ENCODE results near the gene PRADC1. TPM values are rescaled to one million over a fixed set of nuclear protein-coding genes. Genes with fewer than 3 reads are reported as not detected.

The PRADC1 gene
- total RNA-seq, 1 donor from 2014 or later, result 3.9 TPM

DNA sequence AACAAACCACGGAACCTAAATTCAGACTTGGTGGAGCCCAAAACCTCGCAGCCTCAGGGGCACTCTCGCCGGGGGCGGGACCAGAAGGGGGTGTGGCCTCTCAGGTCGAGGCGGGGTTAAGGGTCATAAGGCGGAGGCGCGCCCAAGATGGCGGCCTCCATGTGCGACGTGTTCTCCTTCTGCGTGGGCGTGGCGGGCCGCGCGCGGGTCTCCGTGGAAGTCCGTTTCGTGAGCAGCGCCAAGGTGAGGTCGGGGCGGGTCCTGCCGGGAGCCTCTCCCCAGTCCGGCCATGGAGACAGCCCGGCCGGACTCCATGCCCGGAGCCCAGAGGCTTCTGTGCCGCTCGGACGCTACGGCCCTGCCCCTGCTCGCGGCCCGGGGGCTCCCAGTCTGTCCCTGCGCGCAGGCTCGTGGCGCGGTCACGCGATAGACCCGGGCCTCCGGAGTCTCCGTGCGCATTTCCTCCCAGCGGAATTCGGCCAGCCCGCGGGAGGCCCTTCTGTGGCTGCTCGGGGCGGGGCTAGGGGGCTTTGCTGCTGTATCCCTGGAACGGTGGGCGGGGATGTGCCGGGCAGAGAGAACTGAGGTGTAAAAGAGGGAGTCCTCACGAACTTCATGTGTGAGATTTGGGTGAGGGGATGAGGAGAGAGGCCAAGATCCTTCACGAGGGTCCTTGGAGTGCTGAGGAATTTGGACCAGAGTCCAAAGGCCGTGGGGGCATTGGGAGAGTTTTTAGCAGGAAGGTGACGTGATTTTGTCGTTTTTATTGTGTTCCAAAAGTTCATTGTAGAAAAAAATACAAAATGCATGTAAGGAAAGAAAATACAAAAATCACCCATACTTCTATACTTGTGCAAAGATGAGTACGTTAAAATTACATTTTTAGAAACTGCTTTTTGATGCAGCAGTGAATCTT, 18.7 kb downstream of the PRADC1 start, which contains the start of gene SMYD5:
Gene SMYD5 (plus strand): TSS at position 126 of the 916 bp plus-strand sequence. CDS start 22 bp downstream, at position 148.
- Histone ChIP-seq H3K9me3 (ENCODE audit: low read depth) (no peaks in the 10 kb centered on the region), H3K36me3 (no peaks in the 10 kb centered on the region), H3K9ac (peak within 1 kb of the TSS; percentile 47), H3F3A (ENCODE audit: low read depth) (peaks cover 7% of the 10 kb centered on the region), H3K27ac (peak within 1 kb of the TSS; percentile 29), H3K4me3 (peak within 1 kb of the TSS; percentile 68), H2AFZ (replicated peaks) (peak within 1 kb of the TSS; percentile 80), H4K20me1 (ENCODE audit: low read depth) (no peaks in the 10 kb centered on the region), H3K79me2 (ENCODE audit: low read depth) (peaks cover 47% of the 10 kb centered on the region), H3K4me2 (peak within 1 kb of the TSS; percentile 82), H3K4me1 (peaks cover 5% of the 10 kb centered on the region), H3K27me3 (no peaks in the 10 kb centered on the region)
- Mint-ChIP-seq H3K27ac (peak within 1 kb of the TSS; percentile 93), H3K36me3 (no peaks in the 10 kb centered on the region), H3K9me3 (no peaks in the 10 kb centered on the region), H3K4me3 (peak within 1 kb of the TSS; percentile 95), H3K4me1 (peaks cover 27% of the 10 kb centered on the region), H3K27me3 (ENCODE audit: insufficient read depth, low read depth) (peaks cover 3% of the 10 kb centered on the region)
- peak; percentile 91 for DNase-seq (ENCODE audit: low spot score)
- no peak for TF ChIP-seq EZH2phosphoT487 (IDR thresholded peaks at IDR 0.05)
- TF ChIP-seq EZH2 (IDR thresholded peaks at IDR 0.05), result no peak
- TF ChIP-seq, protein P1, sequence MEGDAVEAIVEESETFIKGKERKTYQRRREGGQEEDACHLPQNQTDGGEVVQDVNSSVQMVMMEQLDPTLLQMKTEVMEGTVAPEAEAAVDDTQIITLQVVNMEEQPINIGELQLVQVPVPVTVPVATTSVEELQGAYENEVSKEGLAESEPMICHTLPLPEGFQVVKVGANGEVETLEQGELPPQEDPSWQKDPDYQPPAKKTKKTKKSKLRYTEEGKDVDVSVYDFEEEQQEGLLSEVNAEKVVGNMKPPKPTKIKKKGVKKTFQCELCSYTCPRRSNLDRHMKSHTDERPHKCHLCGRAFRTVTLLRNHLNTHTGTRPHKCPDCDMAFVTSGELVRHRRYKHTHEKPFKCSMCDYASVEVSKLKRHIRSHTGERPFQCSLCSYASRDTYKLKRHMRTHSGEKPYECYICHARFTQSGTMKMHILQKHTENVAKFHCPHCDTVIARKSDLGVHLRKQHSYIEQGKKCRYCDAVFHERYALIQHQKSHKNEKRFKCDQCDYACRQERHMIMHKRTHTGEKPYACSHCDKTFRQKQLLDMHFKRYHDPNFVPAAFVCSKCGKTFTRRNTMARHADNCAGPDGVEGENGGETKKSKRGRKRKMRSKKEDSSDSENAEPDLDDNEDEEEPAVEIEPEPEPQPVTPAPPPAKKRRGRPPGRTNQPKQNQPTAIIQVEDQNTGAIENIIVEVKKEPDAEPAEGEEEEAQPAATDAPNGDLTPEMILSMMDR (IDR thresholded peaks at IDR 0.05), result no peak

DNA sequence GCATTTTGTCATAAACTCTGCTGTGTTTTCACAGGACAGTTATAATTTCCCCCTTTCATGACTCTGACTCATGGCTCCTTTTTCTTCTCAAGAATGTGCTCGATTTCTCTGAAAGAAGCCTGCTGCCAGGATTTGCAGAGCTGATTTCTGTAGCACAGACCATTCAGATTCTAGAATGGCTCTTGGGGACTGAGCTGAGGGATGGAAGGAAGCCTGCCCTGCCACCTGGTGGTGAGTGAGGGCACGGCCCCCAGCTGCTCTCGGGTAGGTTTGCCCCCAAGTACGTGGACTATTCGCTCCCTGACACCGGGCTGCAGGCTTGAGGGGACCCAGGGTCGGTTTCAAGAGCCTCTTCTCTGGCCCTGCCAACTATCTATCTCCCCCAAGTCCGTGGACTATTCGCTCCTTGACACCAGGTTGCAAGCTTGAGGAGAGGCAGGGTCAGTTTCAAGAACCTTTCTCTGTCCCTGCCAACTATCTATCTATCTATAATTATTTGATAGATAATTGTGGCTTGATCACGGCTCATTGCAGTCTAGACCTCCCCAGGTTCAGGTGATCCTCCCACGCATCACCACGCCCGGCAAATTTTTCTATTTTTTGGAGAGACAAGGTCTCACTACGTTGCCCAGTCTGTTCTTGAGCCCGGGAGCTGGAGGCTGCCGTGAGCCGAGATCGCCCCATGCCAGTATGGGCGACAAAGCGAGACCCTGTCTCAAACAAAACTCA, 20.4 kb downstream of the PRADC1 start:
- H3K9ac ChIP-seq, result no peak overlapping the region
- peaks cover 5% of the 10 kb centered on the region for H3K4me1 ChIP-seq
- H3K79me2 ChIP-seq (ENCODE audit: low read depth), result peaks cover 32% of the 10 kb centered on the region
- no peaks in the 10 kb centered on the region for H3K9me3 ChIP-seq (ENCODE audit: low read depth)
- H3K36me3 Mint-ChIP-seq, result no peaks in the 10 kb centered on the region
- no peak overlapping the region for H3K27ac Mint-ChIP-seq
- peaks cover 24% of the 10 kb centered on the region for H3K4me1 Mint-ChIP-seq
- H4K20me1 ChIP-seq (ENCODE audit: low read depth), result no peaks in the 10 kb centered on the region
- H3K27me3 Mint-ChIP-seq (ENCODE audit: insufficient read depth, low read depth), result peaks cover 4% of the 10 kb centered on the region
- H3F3A ChIP-seq (ENCODE audit: low read depth), result peaks cover 7% of the 10 kb centered on the region
- TF ChIP-seq, protein P1 (IDR thresholded peaks at IDR 0.05), result peak; percentile 88
- TF ChIP-seq EZH2 (IDR thresholded peaks at IDR 0.05), result no peak
- no peak for TF ChIP-seq EZH2phosphoT487 (IDR thresholded peaks at IDR 0.05)
- no peak overlapping the region for H3K4me3 ChIP-seq
- no peak overlapping the region for H2AFZ ChIP-seq (replicated peaks)
- H3K4me3 Mint-ChIP-seq, result peak overlapping the region; percentile 95
- no peak overlapping the region for H3K27ac ChIP-seq
- no peaks in the 10 kb centered on the region for H3K27me3 ChIP-seq
- H3K4me2 ChIP-seq, result no peak overlapping the region
- H3K9me3 Mint-ChIP-seq, result no peaks in the 10 kb centered on the region
- DNase-seq (ENCODE audit: low spot score), result peak; percentile 84
- no peaks in the 10 kb centered on the region for H3K36me3 ChIP-seq

DNA sequence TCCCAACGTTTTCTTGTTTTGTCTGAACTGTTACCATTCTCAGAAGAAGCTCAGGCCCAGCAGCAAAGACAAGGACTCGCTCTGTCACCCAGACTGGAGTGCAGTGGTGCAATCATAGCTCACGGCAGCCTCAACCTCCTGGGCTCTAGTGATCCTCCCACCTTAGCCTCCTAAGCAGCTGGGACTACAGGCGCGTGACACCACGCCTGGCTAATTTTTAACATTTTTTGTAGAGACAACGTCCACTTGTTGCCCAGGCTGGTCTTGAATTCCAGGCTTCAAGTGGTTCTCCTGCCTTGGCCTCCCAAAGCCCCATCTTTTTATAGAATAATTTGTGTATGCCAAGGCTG, 21.0 kb downstream of the PRADC1 start:
- Mint-ChIP-seq H3K27ac (no peak overlapping the region), H3K4me3 (no peak overlapping the region), H3K36me3 (no peaks in the 10 kb centered on the region), H3K27me3 (ENCODE audit: insufficient read depth, low read depth) (peaks cover 4% of the 10 kb centered on the region), H3K9me3 (no peaks in the 10 kb centered on the region), H3K4me1 (peaks cover 24% of the 10 kb centered on the region)
- H3K79me2 ChIP-seq (ENCODE audit: low read depth), result peaks cover 27% of the 10 kb centered on the region
- no peak for DNase-seq (ENCODE audit: low spot score)
- TF ChIP-seq EZH2phosphoT487 (IDR thresholded peaks at IDR 0.05) (no peak), EZH2 (IDR thresholded peaks at IDR 0.05) (no peak)
- TF ChIP-seq, protein P1 (IDR thresholded peaks at IDR 0.05), result no peak
- H3K9me3 ChIP-seq (ENCODE audit: low read depth), result no peaks in the 10 kb centered on the region
- no peak overlapping the region for H2AFZ ChIP-seq (replicated peaks)
- H3K4me1 ChIP-seq, result peaks cover 5% of the 10 kb centered on the region
- H3K27ac ChIP-seq, result no peak overlapping the region
- peaks cover 7% of the 10 kb centered on the region for H3F3A ChIP-seq (ENCODE audit: low read depth)
- no peak overlapping the region for H3K4me2 ChIP-seq
- H3K9ac ChIP-seq, result no peak overlapping the region
- no peaks in the 10 kb centered on the region for H4K20me1 ChIP-seq (ENCODE audit: low read depth)
- peaks cover 4% of the 10 kb centered on the region for H3K27me3 ChIP-seq
- no peak overlapping the region for H3K4me3 ChIP-seq
- no peaks in the 10 kb centered on the region for H3K36me3 ChIP-seq
